Ovary (tissue), 9 donors: Measurements from ENCODE around the gene TMEM140. TPM values are rescaled to one million over a fixed set of nuclear protein-coding genes. Genes with fewer than 3 reads are reported as not detected.
"Not testable (repeated sequence)": the region's sequence is repeated elsewhere in the genome, so short reads cannot be mapped to it uniquely, and the experiment has no call there.

Experiments
- DNase-seq, 5 donors: peaks; one replicate each; pipeline ENCODE4 v3.0.0-alpha.2; 2019 to 2020
- H3K27ac ChIP-seq, 2 donors: fragments of 200-600 bp; one replicate each; pipeline versions ENCODE4 v1.5.1 to v1.8.0; 2019 to 2022
- H3K27me3 ChIP-seq: fragments of 200-600 bp; one replicate; pipeline ENCODE4 v1.8.0; 2022
- H3K36me3 ChIP-seq: fragments of 200-600 bp; sonication (generic); one replicate; pipeline ENCODE4 v1.5.1; 2019
- H3K4me1 ChIP-seq: one replicate; pipeline ENCODE4 v1.8.1; 2013; ENCODE audit warnings: mild to moderate bottlenecking, moderate library complexity; ENCODE audit not compliant: insufficient read depth
- H3K4me3 ChIP-seq: fragments of 200-600 bp; sonication (generic); one replicate; pipeline ENCODE4 v1.5.1; 2017
- H3K9me3 ChIP-seq, 2 donors: fragments of 200-600 bp in 1 of 2; sonication (generic) in 1 of 2; one replicate each; pipeline versions ENCODE4 v1.5.1 to v1.8.1; 2013 to 2019; ENCODE audit warnings: mild to moderate bottlenecking in 1 of 2, moderate library complexity in 1 of 2
- CTCF ChIP-seq, 3 donors: fragments of 450-650 bp in 2 of 3; fragments of 200-600 bp in 1 of 3; IDR thresholded peaks; one replicate each; pipeline versions ENCODE4 v1.5.1 to v1.8.0; 2016 to 2022; ENCODE audit warnings: antibody characterized with exemption in 3 of 3, mild to moderate bottlenecking in 1 of 3
- EP300 ChIP-seq: sonication (generic); formaldehyde crosslinking; IDR thresholded peaks from one replicate; pipeline ENCODE4 v1.6.1; 2017; ENCODE audit warnings: antibody characterized with exemption
- POLR2A ChIP-seq: fragments of 450-650 bp; IDR thresholded peaks from one replicate; pipeline ENCODE4 v1.6.1; 2017; ENCODE audit warnings: antibody characterized with exemption, mild to moderate bottlenecking, moderate library complexity
- WGBS, 3 donors: extraction: QIAGEN DNeasy Blood & Tissue Kit in 1 of 3; methylation state at CpG; one replicate each; pipeline versions ENCODE4 v1.1.5 to v1.1.7; 2013 to 2017; 5-methylcytosine and 5-hydroxymethylcytosine counted together
- intact Hi-C, 4 donors: fragments of 100-400 bp; cut with DNase I; formaldehyde crosslinking; loops; one replicate each; pipeline versions ENCODE4 v1.11.0 to v1.15.1; 2022 to 2023
- polyA plus RNA-seq, 2 donors: library from polyadenylated mRNA; stranded (reverse); fragments of 200-250 nt in 1 of 2; fragments of 350-450 nt in 1 of 2; fragmentation: Illumina TruSeq in 1 of 2; extraction: RNeasy Lipid Tissue Mini Kit (QIAGEN cat#74804) in 1 of 2; gene quantifications; one replicate each; pipeline ENCODE4 v1.2.3, GENCODE V29; 2013 to 2014
- total RNA-seq, 7 donors: library from RNA; depleted of rRNA in 2 of 7; stranded (reverse); fragments of >200 nt in 2 of 7; fragmentation: NEBNext Ultra II Directional in 3 of 7; extraction: Animal tissue kit (Norgen Biotek cat#: 25700) in 3 of 7; gene quantifications; one replicate each; pipeline versions ENCODE4 v1.1.0 to v1.2.4, GENCODE V29; 2016 to 2023
- donor health status: DM: no; HTN: no; CAD: no; lungs with moderate emphysema.
- donor health status: DM: no; HTN: no; CAD: no.
- donor health status: Bipolar disorder and iron deficiency.
- donor health status: DM: yes; HTN: yes; CAD: no.
- donor health status: DM: no; HTN: no; CAD: no.
- donor health status: DM: yes; HTN: yes; CAD: no.

Gene TMEM140
- total and polyA plus RNA-seq, 9 donors = 5.9 to 25.0 (median 8.5) TPM

GRCh38 chr7:135169141-135169963 lies 21.5 kb downstream of the TMEM140 start:
- Histone ChIP-seq H3K4me1 (no peaks in the 10 kb centered on the region), H3K27me3 (no peaks in the 10 kb centered on the region), H3K9me3 (no peaks in the 10 kb centered on the region), H3K4me3 (peak overlapping the region; percentile 96), H3K36me3 (no peaks in the 10 kb centered on the region), H3K27ac (peak overlapping the region; percentile 75 to 81)
- WGBS, 3 donors = 57 to 67% (median 63%) methylated on average over 11 of the region's 11 CpGs
- intact Hi-C loops = loop anchor here (5.0 to 10.0 kb wide), 5 partner anchors 175 to 485 kb away; partner anchors contain the start of gene AGBL3 (in 1 of the 4)
- peak in 1 of 5 donors; percentile 39 for DNase-seq
- no peak for TF ChIP-seq CTCF (IDR thresholded peaks at IDR 0.05)
- TF ChIP-seq POLR2A = no peak
- TF ChIP-seq EP300 = no peak

- no peak for DNase-seq
- intact Hi-C loops = loop anchor here (2.0 to 10.0 kb wide), 6 partner anchors 41 to 485 kb away; partner anchors contain the start of genes AGBL3 (in 1 of the 4) and WDR91 (in 1 of the 4)
- TF ChIP-seq CTCF (IDR thresholded peaks at IDR 0.05) = no peak
- TF ChIP-seq POLR2A = no peak
- TF ChIP-seq EP300 = no peak
- no peaks in the 10 kb centered on the region for H3K27me3 ChIP-seq
- 1 to 3% (median 2%) methylated on average over 17 of the region's 17 CpGs for WGBS, 3 donors
- H3K9me3 ChIP-seq = no peaks in the 10 kb centered on the region
- H3K36me3 ChIP-seq = no peaks in the 10 kb centered on the region
- H3K4me1 ChIP-seq = no peaks in the 10 kb centered on the region
- H3K4me3 ChIP-seq = peak overlapping the region; percentile 96
- H3K27ac ChIP-seq = peak overlapping the region; percentile 75 to 81
Measured at GRCh38 chr7:135169964-135170273, 22.0 kb downstream of the TMEM140 start.

- H3K27ac ChIP-seq = peak within 1 kb of the TSS; percentile 75 to 81
Measured at GRCh38 chr7:135170274-135170997, 22.6 kb downstream of the TMEM140 start, which contains the start of gene CYREN. Gene CYREN (minus strand): TSS chr7:135170707. CDS start chr7:135168922, 1,785 bp downstream.

GRCh38 chr7:135170998-135171481 lies 23.2 kb downstream of the TMEM140 start:
- not testable (repeated sequence) for H3K9me3 ChIP-seq, H3K36me3 ChIP-seq, H3K27me3 ChIP-seq, H3K4me1 ChIP-seq, DNase-seq
- Histone ChIP-seq H3K4me3 (peak overlapping the region; percentile 96), H3K27ac (peak overlapping the region; percentile 75 to 81)
- intact Hi-C loops = loop anchor here in 2 of 4 donors (2.0 to 5.0 kb wide), 2 partner anchors 40 to 484 kb away; partner anchors contain the start of gene WDR91 (in 1 of the 2)
- 8 to 16% (median 9%) methylated on average over 12 of the region's 12 CpGs for WGBS, 3 donors

More at GRCh38 chr7:135170274-135170997, 22.6 kb downstream of the TMEM140 start, which contains the start of gene CYREN:
- WGBS, 3 donors = 0% methylated on average over 40 to 77 of the region's 77 CpGs
- TF ChIP-seq CTCF (IDR thresholded peaks at IDR 0.05) (peak in 2 of 3 donors; percentile 85 to 87), EP300 (no peak), POLR2A (peak; percentile 51)
- H3K27me3 ChIP-seq = no peaks in the 10 kb centered on the region
- peak within 1 kb of the TSS; percentile 96 for H3K4me3 ChIP-seq
- H3K9me3 ChIP-seq = no peaks in the 10 kb centered on the region
- no peaks in the 10 kb centered on the region for H3K36me3 ChIP-seq
- H3K4me1 ChIP-seq = no peaks in the 10 kb centered on the region
- DNase-seq = peak; percentile 94 to 97 (median 95)
- intact Hi-C loops = loop anchor here in 2 of 4 donors (2.0 to 5.0 kb wide), 2 partner anchors 40 to 483 kb away; partner anchors contain the start of gene WDR91 (in 1 of the 2)

GRCh38 chr7:135171581-135172291 lies 23.9 kb downstream of the TMEM140 start:
- H3K36me3 ChIP-seq, H3K4me3 ChIP-seq, H3K27me3 ChIP-seq, H3K9me3 ChIP-seq, H3K4me1 ChIP-seq: not testable (repeated sequence)
- 60 to 87% (median 73%) methylated on average over 19 of the region's 19 CpGs for WGBS, 3 donors
- peak overlapping the region in 1 of 2 donors; percentile 81 for H3K27ac ChIP-seq
- intact Hi-C loops = loop anchor here in 2 of 4 donors (2.0 to 5.0 kb wide), 2 partner anchors 39 to 484 kb away; partner anchors contain the start of gene WDR91 (in 1 of the 2)
- DNase-seq = peak in 3 of 5 donors; percentile 46 to 70 (median 46)

- DNase-seq = not testable (repeated sequence)
- intact Hi-C loops = loop anchor here in 2 of 4 donors (5.0 kb wide), 1 partner anchor 487 kb away; no protein-coding TSS in a partner anchor
Measured at GRCh38 chr7:135173916-135174315, 26.0 kb downstream of the TMEM140 start.

More at GRCh38 chr7:135173916-135174315, 26.0 kb downstream of the TMEM140 start:
- H3K4me1 ChIP-seq, H3K27ac ChIP-seq, H3K9me3 ChIP-seq, H3K36me3 ChIP-seq, H3K4me3 ChIP-seq, H3K27me3 ChIP-seq: not testable (repeated sequence)
- 74 to 89% (median 81%) methylated on average over 4 of the region's 4 CpGs for WGBS, 3 donors
